ENCODE data around the gene CENPS.

The CENPS gene

GRCh38 chr1:10430216-10431069 is at the start of gene CENPS:
CENPS (plus strand) TSS chr1:10430433; CDS start chr1:10430518, 85 bp downstream.
- Histone ChIP-seq H3K36me3 (ENCODE audit: control insufficient read depth, insufficient read depth, low read length) (no peaks in the 10 kb centered on the region), H3K27ac (ENCODE audit: low read depth, low read length) (peak within 1 kb of the TSS; percentile 98), H3K4me1 (ENCODE audit: control insufficient read depth, insufficient read depth, low read length) (no peaks in the 10 kb centered on the region), H3K9me3 (ENCODE audit: control insufficient read depth, insufficient read depth, low read length) (no peaks in the 10 kb centered on the region), H3K9ac (ENCODE audit: low read depth, low read length) (peak within 1 kb of the TSS; percentile 93), H3K4me3 (ENCODE audit: low read depth, low read length) (peak within 1 kb of the TSS; percentile 77), H3K27me3 (ENCODE audit: control insufficient read depth, insufficient read depth, low read length) (no peaks in the 10 kb centered on the region)

- H3K27ac ChIP-seq (ENCODE audit: low read depth, low read length), result no peak overlapping the region
- peaks cover 43% of the 10 kb centered on the region for H3K36me3 ChIP-seq (ENCODE audit: control insufficient read depth, insufficient read depth, low read length)
- H3K9me3 ChIP-seq (ENCODE audit: control insufficient read depth, insufficient read depth, low read length), result no peaks in the 10 kb centered on the region
- no peaks in the 10 kb centered on the region for H3K4me1 ChIP-seq (ENCODE audit: control insufficient read depth, insufficient read depth, low read length)
- no peaks in the 10 kb centered on the region for H3K27me3 ChIP-seq (ENCODE audit: control insufficient read depth, insufficient read depth, low read length)
- no peak overlapping the region for H3K9ac ChIP-seq (ENCODE audit: low read depth, low read length)
- H3K4me3 ChIP-seq (ENCODE audit: low read depth, low read length), result no peak overlapping the region
These were observed 49.5 kb upstream of the CENPS start for GRCh38 chr1:10380594-10381275.

- H3K4me1 ChIP-seq (ENCODE audit: control insufficient read depth, insufficient read depth, low read length), result peaks cover 12% of the 10 kb centered on the region
- H3K27ac ChIP-seq (ENCODE audit: low read depth, low read length), result no peak overlapping the region
- no peak overlapping the region for H3K9ac ChIP-seq (ENCODE audit: low read depth, low read length)
- H3K4me3 ChIP-seq (ENCODE audit: low read depth, low read length), result no peak overlapping the region
- peaks cover 22% of the 10 kb centered on the region for H3K36me3 ChIP-seq (ENCODE audit: control insufficient read depth, insufficient read depth, low read length)
- H3K27me3 ChIP-seq (ENCODE audit: control insufficient read depth, insufficient read depth, low read length), result no peaks in the 10 kb centered on the region
- H3K9me3 ChIP-seq (ENCODE audit: control insufficient read depth, insufficient read depth, low read length), result no peaks in the 10 kb centered on the region
These were observed 46.6 kb upstream of the CENPS start for GRCh38 chr1:10383630-10384029.

- H3K9me3 ChIP-seq (ENCODE audit: control insufficient read depth, insufficient read depth, low read length), result no peaks in the 10 kb centered on the region
- H3K9ac ChIP-seq (ENCODE audit: low read depth, low read length), result no peak overlapping the region
- no peak overlapping the region for H3K4me3 ChIP-seq (ENCODE audit: low read depth, low read length)
- peaks cover 12% of the 10 kb centered on the region for H3K4me1 ChIP-seq (ENCODE audit: control insufficient read depth, insufficient read depth, low read length)
- H3K36me3 ChIP-seq (ENCODE audit: control insufficient read depth, insufficient read depth, low read length), result peaks cover 16% of the 10 kb centered on the region
- no peak overlapping the region for H3K27ac ChIP-seq (ENCODE audit: low read depth, low read length)
- H3K27me3 ChIP-seq (ENCODE audit: control insufficient read depth, insufficient read depth, low read length), result no peaks in the 10 kb centered on the region
These were observed 46.0 kb upstream of the CENPS start for GRCh38 chr1:10384219-10384618.

GRCh38 chr1:10386761-10387676 is 43.2 kb upstream of the CENPS start:
- H3K27ac ChIP-seq (ENCODE audit: low read depth, low read length), result peak overlapping the region; percentile 85

GRCh38 chr1:10387677-10388386 is 42.4 kb upstream of the CENPS start:
- peak overlapping the region; percentile 85 for H3K27ac ChIP-seq (ENCODE audit: low read depth, low read length)
- no peaks in the 10 kb centered on the region for H3K9me3 ChIP-seq (ENCODE audit: control insufficient read depth, insufficient read depth, low read length)
- peak overlapping the region; percentile 9; the same call in 1 of the 2 replicates for H3K9ac ChIP-seq (ENCODE audit: low read depth, low read length)
- no peak overlapping the region for H3K4me3 ChIP-seq (ENCODE audit: low read depth, low read length)
- peaks cover 12% of the 10 kb centered on the region for H3K4me1 ChIP-seq (ENCODE audit: control insufficient read depth, insufficient read depth, low read length)
- peaks cover 4% of the 10 kb centered on the region; the same call in 1 of the 2 replicates for H3K36me3 ChIP-seq (ENCODE audit: control insufficient read depth, insufficient read depth, low read length)
- H3K27me3 ChIP-seq (ENCODE audit: control insufficient read depth, insufficient read depth, low read length), result no peaks in the 10 kb centered on the region

More at GRCh38 chr1:10386761-10387676, 43.2 kb upstream of the CENPS start:
- no peaks in the 10 kb centered on the region for H3K27me3 ChIP-seq (ENCODE audit: control insufficient read depth, insufficient read depth, low read length)
- no peak overlapping the region for H3K4me3 ChIP-seq (ENCODE audit: low read depth, low read length)
- H3K4me1 ChIP-seq (ENCODE audit: control insufficient read depth, insufficient read depth, low read length), result peaks cover 12% of the 10 kb centered on the region
- H3K36me3 ChIP-seq (ENCODE audit: control insufficient read depth, insufficient read depth, low read length), result peaks cover 4% of the 10 kb centered on the region; the same call in 1 of the 2 replicates
- peak overlapping the region; percentile 9; the same call in 1 of the 2 replicates for H3K9ac ChIP-seq (ENCODE audit: low read depth, low read length)
- no peaks in the 10 kb centered on the region for H3K9me3 ChIP-seq (ENCODE audit: control insufficient read depth, insufficient read depth, low read length)

- Histone ChIP-seq H3K36me3 (ENCODE audit: control insufficient read depth, insufficient read depth, low read length) (peaks cover 4% of the 10 kb centered on the region; the same call in 1 of the 2 replicates), H3K27ac (ENCODE audit: low read depth, low read length) (peak overlapping the region; percentile 85), H3K4me3 (ENCODE audit: low read depth, low read length) (no peak overlapping the region), H3K9me3 (ENCODE audit: control insufficient read depth, insufficient read depth, low read length) (no peaks in the 10 kb centered on the region), H3K9ac (ENCODE audit: low read depth, low read length) (no peak overlapping the region), H3K4me1 (ENCODE audit: control insufficient read depth, insufficient read depth, low read length) (peaks cover 12% of the 10 kb centered on the region), H3K27me3 (ENCODE audit: control insufficient read depth, insufficient read depth, low read length) (no peaks in the 10 kb centered on the region)
These were observed 41.9 kb upstream of the CENPS start for GRCh38 chr1:10388387-10388715.

GRCh38 chr1:10389271-10389973 is 40.8 kb upstream of the CENPS start:
- Histone ChIP-seq H3K4me1 (ENCODE audit: control insufficient read depth, insufficient read depth, low read length) (peaks cover 12% of the 10 kb centered on the region), H3K4me3 (ENCODE audit: low read depth, low read length) (no peak overlapping the region), H3K27me3 (ENCODE audit: control insufficient read depth, insufficient read depth, low read length) (no peaks in the 10 kb centered on the region), H3K27ac (ENCODE audit: low read depth, low read length) (no peak overlapping the region), H3K9me3 (ENCODE audit: control insufficient read depth, insufficient read depth, low read length) (no peaks in the 10 kb centered on the region), H3K36me3 (ENCODE audit: control insufficient read depth, insufficient read depth, low read length) (peaks cover 4% of the 10 kb centered on the region; the same call in 1 of the 2 replicates), H3K9ac (ENCODE audit: low read depth, low read length) (no peak overlapping the region)

GRCh38 chr1:10396870-10397269 is 33.4 kb upstream of the CENPS start:
- Histone ChIP-seq H3K4me3 (ENCODE audit: low read depth, low read length) (no peak overlapping the region), H3K36me3 (ENCODE audit: control insufficient read depth, insufficient read depth, low read length) (peaks cover 13% of the 10 kb centered on the region), H3K4me1 (ENCODE audit: control insufficient read depth, insufficient read depth, low read length) (peaks cover 6% of the 10 kb centered on the region; the same call in 1 of the 2 replicates), H3K9me3 (ENCODE audit: control insufficient read depth, insufficient read depth, low read length) (no peaks in the 10 kb centered on the region), H3K9ac (ENCODE audit: low read depth, low read length) (no peak overlapping the region), H3K27me3 (ENCODE audit: control insufficient read depth, insufficient read depth, low read length) (no peaks in the 10 kb centered on the region), H3K27ac (ENCODE audit: low read depth, low read length) (no peak overlapping the region)

Data from HUES48 (cell line).